ENCODE data around the gene AGER. TPM values are rescaled to one million over a fixed set of nuclear protein-coding genes. Genes with fewer than 3 reads are reported as not detected.
"Not testable (repeated sequence)": the region's sequence is repeated elsewhere in the genome, so short reads cannot be mapped to it uniquely, and the experiment has no call there.

AGER gene
- total and polyA plus RNA-seq, 2 of the 4 experiments (the other 2 are of a cell fraction): 0.18 to 4.2 TPM

DNA sequence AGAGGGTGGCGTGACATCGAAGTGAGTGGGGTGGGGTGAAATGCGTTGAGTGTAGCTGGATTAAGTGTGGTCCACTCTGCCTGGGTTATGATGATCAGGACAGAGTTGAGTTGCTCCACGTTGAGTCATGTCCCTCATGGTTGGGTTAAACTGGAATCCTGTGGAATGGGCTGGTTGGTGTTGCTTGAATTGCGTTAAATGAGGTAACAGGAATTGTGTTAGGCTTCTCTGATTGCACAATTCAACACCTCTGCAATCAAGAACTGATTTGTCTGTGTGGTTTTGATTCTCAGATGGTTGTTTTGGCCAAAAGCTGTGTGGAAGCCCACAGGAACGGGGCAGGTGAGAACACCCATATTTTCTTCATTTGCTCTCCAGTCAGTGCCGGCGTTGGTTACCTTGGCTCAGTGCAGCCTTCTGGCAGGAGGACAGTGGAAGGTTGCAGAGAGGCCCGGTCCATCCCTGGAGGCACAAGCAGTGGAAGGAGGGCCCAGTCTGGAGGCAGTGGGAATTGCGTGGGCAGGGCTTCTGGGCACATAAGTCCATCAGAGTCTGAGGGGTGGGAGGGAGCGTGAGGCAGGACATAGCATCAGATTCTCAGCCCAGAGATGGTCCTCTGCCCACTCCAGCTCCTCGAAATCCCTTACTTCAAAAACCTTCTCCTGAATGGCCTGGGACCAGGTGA lies 28.2 kb upstream of the AGER start:
- H3K36me3 ChIP-seq (ENCODE audit: control insufficient read depth, insufficient read depth, low read length): no peaks in the 10 kb centered on the region
- in situ Hi-C loops (cut with MboI; ENCODE audit: low sequenced_read_pairs) (no loop called here), dilution Hi-C loops (cut with HindIII; ENCODE audit: low sequenced_read_pairs, unreplicated experiment) (no loop called here), intact Hi-C loops (cut with micrococcal nuclease) (no loop called here)
- H3K18ac ChIP-seq (ENCODE audit: low read depth, low read length): no peak overlapping the region
- no peak overlapping the region for H2AK5ac ChIP-seq (ENCODE audit: low read depth, low read length)
- H2AK9ac ChIP-seq (replicated peaks; ENCODE audit: low read depth, low read length, poor library complexity): no peak overlapping the region
- no peak overlapping the region for H2BK20ac ChIP-seq (ENCODE audit: low read depth, low read length)
- H4K8ac ChIP-seq (ENCODE audit: low read depth in 2 of 2, low read length in 2 of 2): no peak overlapping the region
- no peak overlapping the region for H3K4ac ChIP-seq (ENCODE audit: low read depth, low read length)
- CTCF ChIA-PET: interaction anchor here (1.1 kb wide), 1 partner anchor 157 kb away, joined by 3 read pairs; no protein-coding TSS in a partner anchor
- H2BK120ac ChIP-seq (ENCODE audit: low read depth, low read length): no peak overlapping the region
- no peak for DNase-seq
- H3K27ac ChIP-seq (ENCODE audit: insufficient read depth, low read length): no peak overlapping the region
- no peaks in the 10 kb centered on the region for H3K4me1 ChIP-seq (ENCODE audit: control insufficient read depth, insufficient read depth, low read length)
- H2BK15ac ChIP-seq (ENCODE audit: low read depth, low read length): no peak overlapping the region
- H3K14ac ChIP-seq (replicated peaks; ENCODE audit: low read depth, low read length): no peak overlapping the region
- POLR2A ChIA-PET (ENCODE audit: unreplicated experiment): no interaction called here
- no peaks in the 10 kb centered on the region for H4K20me1 ChIP-seq (ENCODE audit: insufficient read depth, low read length)
- H2BK5ac ChIP-seq (ENCODE audit: low read depth, low read length, poor library complexity, severe bottlenecking): no peak overlapping the region
- H3K9ac ChIP-seq (ENCODE audit: low read depth, low read length): no peak overlapping the region
- H3K27me3 ChIP-seq (ENCODE audit: control insufficient read depth, insufficient read depth, low read length): peaks cover 11% of the 10 kb centered on the region; the same call in 1 of the 2 replicates
- no peak overlapping the region for H4K91ac ChIP-seq (ENCODE audit: insufficient read depth, low read depth, low read length)
- no peak overlapping the region for H3K4me2 ChIP-seq (ENCODE audit: low read depth, low read length)
- TF ChIP-seq RAD21 (IDR thresholded peaks at IDR 0.05; ENCODE audit: low read length) (no peak), CEBPB (IDR thresholded peaks at IDR 0.05; ENCODE audit: low read depth, low read length) (peak; percentile 62)
- H3K9me1 ChIP-seq (ENCODE audit: insufficient read depth, low read length): no peaks in the 10 kb centered on the region
- no TSS peak for BruUV-seq (replicated peaks)
- no peak overlapping the region for H4K5ac ChIP-seq (ENCODE audit: low read depth, low read length)
- no peak overlapping the region for H3K23ac ChIP-seq (ENCODE audit: low read depth, low read length)
- H2AFZ ChIP-seq (replicated peaks; ENCODE audit: low read length, poor library complexity): no peak overlapping the region
- H3K56ac ChIP-seq (ENCODE audit: extremely low read depth, insufficient read depth, low read length): no peak overlapping the region
- no peak overlapping the region for H3K4me3 ChIP-seq (ENCODE audit: insufficient read depth, low read depth, low read length)
- no peaks in the 10 kb centered on the region for H3K79me1 ChIP-seq (ENCODE audit: low read depth in 1 of 2, low read length in 2 of 2)
- H3K9me3 ChIP-seq (ENCODE audit: control insufficient read depth, insufficient read depth, low read length): no peaks in the 10 kb centered on the region
- 95% methylated on average over 4 of the region's 12 CpGs; no CpG with 5 or more reads in 1 of the 2 experiments for WGBS, 2 experiments (ENCODE audit: extremely low coverage in 2 of 2, insufficient read length in 1 of 2)
- ATAC-seq (ENCODE audit: low read depth): no peak

DNA sequence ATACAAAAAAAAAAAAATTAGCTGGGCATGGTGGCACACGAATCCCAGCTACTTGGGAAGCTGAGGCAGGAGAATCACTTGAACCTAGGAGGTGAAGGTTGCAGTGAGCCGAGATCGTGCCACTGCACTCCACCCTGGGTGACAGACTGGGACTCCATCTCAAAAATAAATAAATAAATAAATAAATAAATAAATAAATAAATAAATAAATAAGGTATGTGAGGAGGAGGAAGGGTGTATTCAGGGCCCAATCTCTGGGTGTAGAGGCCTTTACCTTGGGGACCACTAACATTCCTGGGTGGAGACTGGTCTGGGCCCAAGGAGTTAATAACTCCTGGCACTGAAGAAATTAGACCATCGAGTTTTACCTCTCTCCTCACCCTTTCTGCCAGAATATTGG lies 27.4 kb upstream of the AGER start:
- H2AK5ac ChIP-seq (ENCODE audit: low read depth, low read length); H3K4me1 ChIP-seq (ENCODE audit: control insufficient read depth, insufficient read depth, low read length); H3K9me3 ChIP-seq (ENCODE audit: control insufficient read depth, insufficient read depth, low read length); H3K27ac ChIP-seq (ENCODE audit: insufficient read depth, low read length); H4K20me1 ChIP-seq (ENCODE audit: insufficient read depth, low read length); H2BK5ac ChIP-seq (ENCODE audit: low read depth, low read length, poor library complexity, severe bottlenecking); H3K4ac ChIP-seq (ENCODE audit: low read depth, low read length); H3K9me1 ChIP-seq (ENCODE audit: insufficient read depth, low read length); H2BK15ac ChIP-seq (ENCODE audit: low read depth, low read length); H3K79me1 ChIP-seq (ENCODE audit: low read depth in 1 of 2, low read length in 2 of 2); H2BK120ac ChIP-seq (ENCODE audit: low read depth, low read length); BruUV-seq (replicated peaks); H2BK20ac ChIP-seq (ENCODE audit: low read depth, low read length); dilution Hi-C loops (cut with HindIII; ENCODE audit: low sequenced_read_pairs, unreplicated experiment); H3K18ac ChIP-seq (ENCODE audit: low read depth, low read length); H4K91ac ChIP-seq (ENCODE audit: insufficient read depth, low read depth, low read length); H3K4me3 ChIP-seq (ENCODE audit: insufficient read depth, low read depth, low read length); H3K27me3 ChIP-seq (ENCODE audit: control insufficient read depth, insufficient read depth, low read length); H3K4me2 ChIP-seq (ENCODE audit: low read depth, low read length); intact Hi-C loops (cut with micrococcal nuclease); H2AK9ac ChIP-seq (replicated peaks; ENCODE audit: low read depth, low read length, poor library complexity); DNase-seq; H3K23ac ChIP-seq (ENCODE audit: low read depth, low read length); H3K36me3 ChIP-seq (ENCODE audit: control insufficient read depth, insufficient read depth, low read length); H3K14ac ChIP-seq (replicated peaks; ENCODE audit: low read depth, low read length); ATAC-seq (ENCODE audit: low read depth); in situ Hi-C loops (cut with MboI; ENCODE audit: low sequenced_read_pairs); H3K56ac ChIP-seq (ENCODE audit: extremely low read depth, insufficient read depth, low read length); H4K8ac ChIP-seq (ENCODE audit: low read depth in 2 of 2, low read length in 2 of 2); H2AFZ ChIP-seq (replicated peaks; ENCODE audit: low read length, poor library complexity); H4K5ac ChIP-seq (ENCODE audit: low read depth, low read length); H3K9ac ChIP-seq (ENCODE audit: low read depth, low read length): not testable (repeated sequence)
- no CpG with 5 or more reads among the region's 4 CpGs for WGBS, 2 experiments (ENCODE audit: extremely low coverage in 2 of 2, insufficient read length in 1 of 2)
- ChIA-PET POLR2A (ENCODE audit: unreplicated experiment) (interaction anchor here (0.6 kb wide), 1 partner anchor 82 kb away, joined by 3 read pairs; no protein-coding TSS in a partner anchor), CTCF (interaction anchor here (1.1 kb wide), 1 partner anchor 158 kb away, joined by 3 read pairs; no protein-coding TSS in a partner anchor)

Measured in IMR-90 (cell line).